Measurements from ENCODE around the gene DLL4.

GRCh38 chr15:40948706-40949473 is 19.8 kb downstream of the DLL4 start:
- TF ChIP-seq CTCF (IDR thresholded peaks at IDR 0.05): no peak
- TF ChIP-seq POLR2A (IDR thresholded peaks at IDR 0.05): no peak

All from uterus (tissue), 2 donors.